Measurements from ENCODE around the gene DPM2.

DNA sequence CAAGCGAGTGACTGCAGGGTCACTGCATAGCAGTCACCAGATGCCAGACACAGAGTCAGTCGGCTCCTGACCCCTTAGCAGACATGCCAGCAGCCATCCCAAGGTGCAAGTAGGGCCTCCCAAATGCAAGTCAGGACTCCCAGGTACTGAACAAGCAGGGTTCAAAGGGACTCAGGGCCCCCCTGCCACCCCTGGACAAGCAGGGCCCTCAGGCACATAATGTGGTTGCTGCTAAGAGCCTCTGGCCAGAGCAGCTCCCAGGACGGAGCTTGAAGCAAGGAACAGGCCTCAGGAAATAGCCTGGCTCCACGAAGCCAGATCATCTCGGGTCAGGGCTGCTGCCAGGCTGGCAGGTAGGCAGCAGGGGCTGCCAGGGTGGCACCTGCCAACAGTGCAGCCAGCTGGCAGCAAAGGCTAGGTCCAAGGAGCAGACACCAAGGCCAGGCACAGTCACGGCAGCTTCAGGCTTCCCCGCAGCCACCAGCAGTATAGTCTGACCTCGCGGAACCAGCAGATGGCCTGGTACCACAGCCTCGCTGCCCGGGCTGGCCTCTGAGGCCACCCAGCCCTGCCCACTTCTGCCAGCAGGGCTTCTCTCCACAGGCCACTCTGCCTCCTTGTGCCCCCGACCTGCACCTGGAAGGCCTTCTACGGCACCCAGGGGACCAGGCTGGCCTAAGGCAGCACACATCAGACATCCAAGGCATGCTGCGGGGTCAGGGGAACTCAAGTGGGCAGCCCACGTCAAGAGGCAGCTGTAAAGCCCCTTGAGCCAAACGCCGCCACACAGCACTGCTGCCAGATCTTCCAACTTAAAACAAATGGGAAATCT is 35.7 kb upstream of the DPM2 start:
- TF ChIP-seq, protein P1, sequence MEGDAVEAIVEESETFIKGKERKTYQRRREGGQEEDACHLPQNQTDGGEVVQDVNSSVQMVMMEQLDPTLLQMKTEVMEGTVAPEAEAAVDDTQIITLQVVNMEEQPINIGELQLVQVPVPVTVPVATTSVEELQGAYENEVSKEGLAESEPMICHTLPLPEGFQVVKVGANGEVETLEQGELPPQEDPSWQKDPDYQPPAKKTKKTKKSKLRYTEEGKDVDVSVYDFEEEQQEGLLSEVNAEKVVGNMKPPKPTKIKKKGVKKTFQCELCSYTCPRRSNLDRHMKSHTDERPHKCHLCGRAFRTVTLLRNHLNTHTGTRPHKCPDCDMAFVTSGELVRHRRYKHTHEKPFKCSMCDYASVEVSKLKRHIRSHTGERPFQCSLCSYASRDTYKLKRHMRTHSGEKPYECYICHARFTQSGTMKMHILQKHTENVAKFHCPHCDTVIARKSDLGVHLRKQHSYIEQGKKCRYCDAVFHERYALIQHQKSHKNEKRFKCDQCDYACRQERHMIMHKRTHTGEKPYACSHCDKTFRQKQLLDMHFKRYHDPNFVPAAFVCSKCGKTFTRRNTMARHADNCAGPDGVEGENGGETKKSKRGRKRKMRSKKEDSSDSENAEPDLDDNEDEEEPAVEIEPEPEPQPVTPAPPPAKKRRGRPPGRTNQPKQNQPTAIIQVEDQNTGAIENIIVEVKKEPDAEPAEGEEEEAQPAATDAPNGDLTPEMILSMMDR (IDR thresholded peaks at IDR 0.05), result peak; percentile 10 to 38 (median 22)
- peak; percentile 11 for TF ChIP-seq POLR2A (IDR thresholded peaks at IDR 0.05)
